Smooth muscle cell (in vitro differentiated cells): ENCODE measurements around the gene MACROD1. TPM values are rescaled to one million over a fixed set of nuclear protein-coding genes. Genes with fewer than 3 reads are reported as not detected.
A peak's percentile ranks its signal among the peaks of the same experiment; 100 is the strongest.

ENCODE experiments used
- DNase-seq: peaks from one replicate; lab custom pipeline; 2025; ENCODE audit not compliant: unreplicated experiment; lab: John Stamatoyannopoulos, UW
- H2AFZ ChIP-seq: fragments of 200-600 bp; sonication (generic); 2 replicates; pipeline ENCODE4 v1.6.0; 2016; ENCODE audit warnings: antibody characterized with exemption, low read depth, mild to moderate bottlenecking
- H3F3A ChIP-seq: fragments of 200-600 bp; sonication (generic); 2 replicates; pipeline ENCODE4 v1.6.0; 2017; ENCODE audit warnings: antibody characterized with exemption, low read depth
- H3K27ac ChIP-seq: fragments of 200-600 bp; sonication (generic); 2 replicates; pipeline ENCODE4 v1.5.1; 2016; ENCODE audit warnings: low read depth, mild to moderate bottlenecking
- H3K27me3 ChIP-seq: fragments of 200-600 bp; sonication (generic); 2 replicates; pipeline ENCODE4 v1.6.1; 2016; ENCODE audit warnings: low read depth, mild to moderate bottlenecking
- H3K36me3 ChIP-seq: fragments of 200-600 bp; sonication (generic); 2 replicates; pipeline ENCODE4 v1.5.1; 2016; ENCODE audit warnings: low read depth
- H3K4me1 ChIP-seq: fragments of 200-600 bp; sonication (generic); 2 replicates; pipeline ENCODE4 v1.5.1; 2016; ENCODE audit warnings: low read depth
- H3K4me2 ChIP-seq: fragments of 200-600 bp; sonication (generic); 2 replicates; pipeline ENCODE4 v1.6.0; 2016; ENCODE audit warnings: mild to moderate bottlenecking
- H3K4me3 ChIP-seq: fragments of 200-600 bp; sonication (generic); 2 replicates; pipeline ENCODE4 v1.5.1; 2016; ENCODE audit warnings: mild to moderate bottlenecking
- H3K79me2 ChIP-seq: fragments of 200-600 bp; sonication (generic); 2 replicates; pipeline ENCODE4 v1.6.0; 2016; ENCODE audit warnings: low read depth, mild to moderate bottlenecking
- H3K9ac ChIP-seq: fragments of 200-600 bp; sonication (generic); 2 replicates; pipeline ENCODE4 v1.6.0; 2016; ENCODE audit warnings: low read depth
- H3K9me3 ChIP-seq: fragments of 200-600 bp; sonication (generic); replicated peaks from 2 replicates; pipeline ENCODE4 v1.5.1; 2016; ENCODE audit warnings: low read depth
- H4K20me1 ChIP-seq: fragments of 200-600 bp; sonication (generic); 2 replicates; pipeline ENCODE4 v1.6.0; 2016; ENCODE audit warnings: low read depth
- CTCF ChIP-seq: fragments of 200-600 bp; sonication (generic); IDR thresholded peaks from 2 replicates; pipeline ENCODE4 v1.5.1; 2017; ENCODE audit warnings: borderline replicate concordance, mild to moderate bottlenecking, antibody characterized with exemption; ENCODE audit not compliant: insufficient read depth, poor library complexity, severe bottlenecking
- WGBS: methylation state at CpG from one replicate; pipeline ENCODE4 v1.1.7; 2016; ENCODE audit warnings: low lambda C conversion rate; 5-methylcytosine and 5-hydroxymethylcytosine counted together
- polyA plus RNA-seq: library from polyadenylated mRNA; unstranded; fragments of >200 nt; fragmentation: Nextera tagmentation; extraction: Ambion mirVana; gene quantifications from 2 replicates; pipeline ENCODE4 v1.2.1, GENCODE V29; 2016
- total RNA-seq: library from RNA; depleted of rRNA; stranded (reverse); fragments of >200 nt; gene quantifications from 2 replicates; pipeline ENCODE4 v1.2.3, GENCODE V29; 2014

The MACROD1 gene
- total and polyA plus RNA-seq, 2 experiments from 2014 or later, result 9.2 to 32.6 TPM

- H3K4me3 ChIP-seq, result peak within 1 kb of the TSS; percentile 67
- peaks cover 15% of the 10 kb centered on the region for H3K79me2 ChIP-seq
- H3K27me3 ChIP-seq, result no peaks in the 10 kb centered on the region
- TF ChIP-seq CTCF, result peak; percentile 13
- no peaks in the 10 kb centered on the region for H3K36me3 ChIP-seq
- peak; percentile 100 for DNase-seq
- no peaks in the 10 kb centered on the region for H3K9me3 ChIP-seq
- H3K4me2 ChIP-seq, result peak within 1 kb of the TSS; percentile 85
- under 1% methylated on average over 59 of the region's 74 CpGs for WGBS
- H3K9ac ChIP-seq, result peak within 1 kb of the TSS; percentile 70
- H3K27ac ChIP-seq, result peak within 1 kb of the TSS; percentile 75
- H3K4me1 ChIP-seq, result peaks cover 7% of the 10 kb centered on the region
- peak within 1 kb of the TSS; percentile 38 for H2AFZ ChIP-seq
- H4K20me1 ChIP-seq, result peaks cover 19% of the 10 kb centered on the region
- H3F3A ChIP-seq, result peaks cover 7% of the 10 kb centered on the region
Observed at GRCh38 chr11:64185693-64186491, 20.0 kb upstream of the MACROD1 start, which contains the start of gene STIP1. TSS of gene STIP1 (plus strand) at chr11:64186171. CDS start at chr11:64186262, 91 bp downstream.

- DNase-seq, result no peak
- Histone ChIP-seq H3K27ac (peak overlapping the region; percentile 75), H3K9me3 (no peaks in the 10 kb centered on the region), H3K4me3 (peak overlapping the region; percentile 67), H3K79me2 (peaks cover 15% of the 10 kb centered on the region), H3K36me3 (no peaks in the 10 kb centered on the region), H3K9ac (peak overlapping the region; percentile 70), H3K4me2 (peak overlapping the region; percentile 85), H3F3A (peaks cover 4% of the 10 kb centered on the region), H4K20me1 (peaks cover 13% of the 10 kb centered on the region), H3K27me3 (no peaks in the 10 kb centered on the region), H2AFZ (peak overlapping the region; percentile 38), H3K4me1 (peaks cover 7% of the 10 kb centered on the region)
- peak; percentile 14 for TF ChIP-seq CTCF
- under 1% methylated on average over 52 of the region's 52 CpGs for WGBS
Observed at GRCh38 chr11:64185175-64185692, 19.3 kb upstream of the MACROD1 start.

GRCh38 chr11:64183890-64184289, 18.0 kb upstream of the MACROD1 start:
- Histone ChIP-seq H3K4me3 (no peak overlapping the region), H3K4me2 (no peak overlapping the region)

More at GRCh38 chr11:64183890-64184289, 18.0 kb upstream of the MACROD1 start:
- Histone ChIP-seq H3K27me3 (no peaks in the 10 kb centered on the region), H3K4me1 (peaks cover 7% of the 10 kb centered on the region), H3K36me3 (no peaks in the 10 kb centered on the region), H3K79me2 (peaks cover 15% of the 10 kb centered on the region), H2AFZ (no peak overlapping the region), H3K9me3 (no peaks in the 10 kb centered on the region), H3K9ac (no peak overlapping the region), H3K27ac (no peak overlapping the region), H4K20me1 (no peaks in the 10 kb centered on the region), H3F3A (peaks cover 4% of the 10 kb centered on the region)
- 89% methylated on average over 7 of the region's 7 CpGs for WGBS
- no peak for TF ChIP-seq CTCF
- no peak for DNase-seq
